ENCODE measurements around the gene MET. TPM values are rescaled to one million over a fixed set of nuclear protein-coding genes. Genes with fewer than 3 reads are reported as not detected.
"Not testable (repeated sequence)": the region's sequence is repeated elsewhere in the genome, so short reads cannot be mapped to it uniquely, and the experiment has no call there.

MET gene
- total and polyA plus RNA-seq, 2 donors from 2014 or later: 13.4 to 225 TPM

DNA sequence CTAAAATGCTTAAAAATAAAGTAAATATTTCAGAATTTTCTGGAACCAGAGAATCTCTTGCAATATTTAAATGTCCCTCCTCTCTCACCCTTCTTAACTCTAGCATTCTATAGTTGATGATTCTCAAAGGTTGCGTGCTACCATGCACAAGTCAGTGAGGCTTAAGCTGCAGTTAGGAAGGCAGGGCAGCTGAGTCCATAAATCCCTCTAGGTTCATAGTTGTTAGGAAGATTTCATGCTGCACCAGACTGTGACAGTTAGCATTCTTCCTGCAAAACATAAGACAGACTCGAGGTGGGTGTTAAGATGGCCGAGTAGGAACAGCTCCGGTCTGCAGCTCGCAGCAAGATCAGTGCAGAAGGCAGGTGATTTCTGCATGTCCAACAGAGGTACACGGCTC, 70.6 kb downstream of the MET start:
- Histone ChIP-seq H3K9ac (ENCODE audit: low read length in 3 of 3) (no peak overlapping the region), H3K9me3 (ENCODE audit: control insufficient read depth in 2 of 3, insufficient read depth in 1 of 3, low read length in 3 of 3) (no peaks in the 10 kb centered on the region), H3K36me3 (ENCODE audit: control insufficient read depth in 2 of 3, insufficient read depth in 3 of 3, low read length in 3 of 3) (peaks cover 0 to 4% (median 0%) of the 10 kb centered on the region in 3 donors), H3K27ac (ENCODE audit: low read depth in 2 of 2, low read length in 2 of 2) (no peak overlapping the region), H3K4me3 (ENCODE audit: low read length in 3 of 3) (no peak overlapping the region), H3K4me1 (ENCODE audit: control insufficient read depth in 2 of 3, insufficient read depth in 2 of 3, low read depth in 1 of 3, low read length in 3 of 3) (peaks cover 0 to 14% (median 7%) of the 10 kb centered on the region in 3 donors), H3K27me3 (ENCODE audit: control insufficient read depth, insufficient read depth, low read length) (no peaks in the 10 kb centered on the region)
- TF ChIP-seq, protein P1, sequence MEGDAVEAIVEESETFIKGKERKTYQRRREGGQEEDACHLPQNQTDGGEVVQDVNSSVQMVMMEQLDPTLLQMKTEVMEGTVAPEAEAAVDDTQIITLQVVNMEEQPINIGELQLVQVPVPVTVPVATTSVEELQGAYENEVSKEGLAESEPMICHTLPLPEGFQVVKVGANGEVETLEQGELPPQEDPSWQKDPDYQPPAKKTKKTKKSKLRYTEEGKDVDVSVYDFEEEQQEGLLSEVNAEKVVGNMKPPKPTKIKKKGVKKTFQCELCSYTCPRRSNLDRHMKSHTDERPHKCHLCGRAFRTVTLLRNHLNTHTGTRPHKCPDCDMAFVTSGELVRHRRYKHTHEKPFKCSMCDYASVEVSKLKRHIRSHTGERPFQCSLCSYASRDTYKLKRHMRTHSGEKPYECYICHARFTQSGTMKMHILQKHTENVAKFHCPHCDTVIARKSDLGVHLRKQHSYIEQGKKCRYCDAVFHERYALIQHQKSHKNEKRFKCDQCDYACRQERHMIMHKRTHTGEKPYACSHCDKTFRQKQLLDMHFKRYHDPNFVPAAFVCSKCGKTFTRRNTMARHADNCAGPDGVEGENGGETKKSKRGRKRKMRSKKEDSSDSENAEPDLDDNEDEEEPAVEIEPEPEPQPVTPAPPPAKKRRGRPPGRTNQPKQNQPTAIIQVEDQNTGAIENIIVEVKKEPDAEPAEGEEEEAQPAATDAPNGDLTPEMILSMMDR (IDR thresholded peaks at IDR 0.05; ENCODE audit: borderline replicate concordance, extremely low read depth, insufficient read depth): no peak
- intact Hi-C loops (cut with DNase I): no loop called here
- no peak for FAIRE-seq
- DNase-seq: peak in 3 of 5 donors; percentile 23 to 54 (median 54)

- not testable (repeated sequence) for DNase-seq
Measured at GRCh38 chr7:116743835-116744234, 71.8 kb downstream of the MET start.

DNA sequence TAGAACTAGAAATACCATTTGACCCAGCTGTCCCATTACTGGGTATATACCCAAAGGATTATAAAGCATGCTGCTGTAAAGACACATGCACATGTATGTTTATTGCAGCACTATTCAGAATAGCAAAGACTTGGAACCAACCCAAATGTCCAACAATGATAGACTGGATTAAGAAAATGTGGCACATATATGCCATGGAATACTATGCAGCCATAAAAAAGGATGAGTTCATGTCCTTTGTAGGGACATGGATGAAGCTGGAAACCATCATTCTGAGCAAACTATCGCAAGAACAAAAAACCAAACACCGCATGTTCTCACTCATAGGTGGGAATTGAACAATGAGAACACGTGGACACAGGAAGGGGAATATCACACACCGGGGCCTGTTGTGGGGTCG, 74.4 kb downstream of the MET start:
- H3K4me3 ChIP-seq (ENCODE audit: low read length in 3 of 3); H3K27ac ChIP-seq (ENCODE audit: low read depth in 2 of 2, low read length in 2 of 2); FAIRE-seq; H3K9ac ChIP-seq (ENCODE audit: low read length in 3 of 3); DNase-seq; H3K27me3 ChIP-seq (ENCODE audit: control insufficient read depth, insufficient read depth, low read length); H3K9me3 ChIP-seq (ENCODE audit: control insufficient read depth in 2 of 3, insufficient read depth in 1 of 3, low read length in 3 of 3); intact Hi-C loops (cut with DNase I); H3K36me3 ChIP-seq (ENCODE audit: control insufficient read depth in 2 of 3, insufficient read depth in 3 of 3, low read length in 3 of 3): not testable (repeated sequence)
- peaks cover 0 to 11% (median 5%) of the 10 kb centered on the region in 3 donors for H3K4me1 ChIP-seq (ENCODE audit: control insufficient read depth in 2 of 3, insufficient read depth in 2 of 3, low read depth in 1 of 3, low read length in 3 of 3)

More at GRCh38 chr7:116743835-116744234, 71.8 kb downstream of the MET start:
- H3K36me3 ChIP-seq (ENCODE audit: control insufficient read depth in 2 of 3, insufficient read depth in 3 of 3, low read length in 3 of 3); FAIRE-seq; H3K4me3 ChIP-seq (ENCODE audit: low read length in 3 of 3); H3K27me3 ChIP-seq (ENCODE audit: control insufficient read depth, insufficient read depth, low read length); H3K9me3 ChIP-seq (ENCODE audit: control insufficient read depth in 2 of 3, insufficient read depth in 1 of 3, low read length in 3 of 3); H3K9ac ChIP-seq (ENCODE audit: low read length in 3 of 3); H3K27ac ChIP-seq (ENCODE audit: low read depth in 2 of 2, low read length in 2 of 2); intact Hi-C loops (cut with DNase I): not testable (repeated sequence)
- peaks cover 0 to 14% (median 7%) of the 10 kb centered on the region in 3 donors for H3K4me1 ChIP-seq (ENCODE audit: control insufficient read depth in 2 of 3, insufficient read depth in 2 of 3, low read depth in 1 of 3, low read length in 3 of 3)

GRCh38 chr7:116751070-116751469, 79.1 kb downstream of the MET start:
- H3K27ac ChIP-seq (ENCODE audit: low read depth in 2 of 2, low read length in 2 of 2); intact Hi-C loops (cut with DNase I); H3K9me3 ChIP-seq (ENCODE audit: control insufficient read depth in 2 of 3, insufficient read depth in 1 of 3, low read length in 3 of 3); DNase-seq; FAIRE-seq; H3K9ac ChIP-seq (ENCODE audit: low read length in 3 of 3); H3K36me3 ChIP-seq (ENCODE audit: control insufficient read depth in 2 of 3, insufficient read depth in 3 of 3, low read length in 3 of 3); H3K4me3 ChIP-seq (ENCODE audit: low read length in 3 of 3); H3K4me1 ChIP-seq (ENCODE audit: control insufficient read depth in 2 of 3, insufficient read depth in 2 of 3, low read depth in 1 of 3, low read length in 3 of 3); H3K27me3 ChIP-seq (ENCODE audit: control insufficient read depth, insufficient read depth, low read length): not testable (repeated sequence)

GRCh38 chr7:116752305-116753074, 80.5 kb downstream of the MET start:
- Histone ChIP-seq H3K4me3 (ENCODE audit: low read length in 3 of 3) (no peak overlapping the region), H3K27me3 (ENCODE audit: control insufficient read depth, insufficient read depth, low read length) (no peaks in the 10 kb centered on the region), H3K27ac (ENCODE audit: low read depth in 2 of 2, low read length in 2 of 2) (no peak overlapping the region), H3K9ac (ENCODE audit: low read length in 3 of 3) (no peak overlapping the region), H3K4me1 (ENCODE audit: control insufficient read depth in 2 of 3, insufficient read depth in 2 of 3, low read depth in 1 of 3, low read length in 3 of 3) (no peaks in the 10 kb centered on the region), H3K36me3 (ENCODE audit: control insufficient read depth in 2 of 3, insufficient read depth in 3 of 3, low read length in 3 of 3) (peaks cover 0 to 4% (median 0%) of the 10 kb centered on the region in 3 donors), H3K9me3 (ENCODE audit: control insufficient read depth in 2 of 3, insufficient read depth in 1 of 3, low read length in 3 of 3) (no peaks in the 10 kb centered on the region)
- TF ChIP-seq, protein P1 (IDR thresholded peaks at IDR 0.05; ENCODE audit: borderline replicate concordance, extremely low read depth, insufficient read depth): no peak
- intact Hi-C loops (cut with DNase I): no loop called here
- FAIRE-seq: no peak
- DNase-seq: no peak
